ENCODE measurements around the gene RPTOR.

The RPTOR gene

GRCh38 chr17:80826346-80826954 lies 281.8 kb downstream of the RPTOR start:
- CTCF ChIA-PET: interaction anchor here (1.0 to 2.8 kb wide), 3 partner anchors 10 to 101 kb away, joined by 3 to 10 read pairs (median 3); no protein-coding TSS in a partner anchor
- POLR2A ChIA-PET: no interaction called here
- no peak for TF ChIP-seq CTCF (IDR thresholded peaks at IDR 0.05; ENCODE audit: insufficient read depth, low read length, missing control alignments)

GRCh38 chr17:80826955-80827645 lies 282.5 kb downstream of the RPTOR start:
- DNase-seq (ENCODE audit: low read depth, low spot score): peak; percentile 85
- CTCF ChIA-PET: interaction anchor here (1.0 to 2.8 kb wide), 4 partner anchors 8 to 400 kb away, joined by 3 to 10 read pairs (median 4); no protein-coding TSS in a partner anchor
- POLR2A ChIA-PET: no interaction called here
- TF ChIP-seq CTCF (IDR thresholded peaks at IDR 0.05; ENCODE audit: insufficient read depth, low read length, missing control alignments): no peak
- H3K4me3 ChIP-seq (ENCODE audit: low read depth, low read length): no peak overlapping the region

More at GRCh38 chr17:80826346-80826954, 281.8 kb downstream of the RPTOR start:
- no peak for DNase-seq (ENCODE audit: low read depth, low spot score)
- no peak overlapping the region for H3K4me3 ChIP-seq (ENCODE audit: low read depth, low read length)

DNA sequence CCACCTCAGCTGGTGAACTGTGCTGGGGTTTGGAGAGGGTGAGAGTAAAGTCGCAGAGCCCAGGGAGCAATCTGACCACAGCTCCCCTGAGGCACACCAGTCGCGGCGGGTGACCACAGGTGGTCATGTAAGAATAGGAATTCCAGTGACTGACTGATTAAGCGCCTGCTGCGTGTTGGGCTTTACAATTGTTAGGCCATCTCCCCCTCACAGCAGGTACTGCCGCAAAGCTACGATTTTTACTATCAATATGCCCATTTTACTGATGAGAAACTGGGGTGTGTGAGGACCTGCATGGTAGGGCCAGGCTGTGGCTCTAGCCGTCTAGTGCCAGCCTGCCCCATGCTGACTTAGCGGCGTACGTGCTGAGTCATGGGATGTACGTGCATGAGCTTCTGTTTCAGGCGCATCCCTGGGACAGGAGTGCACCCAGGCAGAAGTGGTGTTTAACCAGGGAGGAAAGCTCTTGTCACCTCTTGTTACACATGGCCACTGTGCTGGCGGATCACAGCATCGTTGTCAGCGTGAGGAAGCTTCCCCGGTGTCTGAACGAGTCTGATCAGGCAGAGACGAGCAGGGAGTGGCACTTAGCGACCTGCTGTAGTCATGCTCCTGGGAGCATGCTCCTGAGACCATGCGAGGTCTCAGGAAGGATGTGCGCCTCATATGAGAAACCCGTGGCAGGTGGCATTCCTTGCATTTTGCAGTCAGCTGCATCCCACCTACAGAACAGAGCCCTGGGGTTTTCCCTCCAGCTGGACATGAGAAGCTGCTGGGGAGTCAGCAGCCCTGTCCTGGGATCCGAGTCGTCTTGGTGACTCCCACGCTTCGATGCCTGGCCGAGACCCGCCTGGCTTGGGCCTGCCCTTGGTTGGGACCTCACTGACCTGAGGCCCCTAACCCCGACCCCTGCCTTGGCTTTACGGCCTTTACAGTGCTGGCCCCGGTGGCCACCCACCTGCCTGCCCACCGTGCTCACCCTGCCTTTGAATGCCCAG lies 283.3 kb downstream of the RPTOR start:
- POLR2A ChIA-PET: no interaction called here

DNA sequence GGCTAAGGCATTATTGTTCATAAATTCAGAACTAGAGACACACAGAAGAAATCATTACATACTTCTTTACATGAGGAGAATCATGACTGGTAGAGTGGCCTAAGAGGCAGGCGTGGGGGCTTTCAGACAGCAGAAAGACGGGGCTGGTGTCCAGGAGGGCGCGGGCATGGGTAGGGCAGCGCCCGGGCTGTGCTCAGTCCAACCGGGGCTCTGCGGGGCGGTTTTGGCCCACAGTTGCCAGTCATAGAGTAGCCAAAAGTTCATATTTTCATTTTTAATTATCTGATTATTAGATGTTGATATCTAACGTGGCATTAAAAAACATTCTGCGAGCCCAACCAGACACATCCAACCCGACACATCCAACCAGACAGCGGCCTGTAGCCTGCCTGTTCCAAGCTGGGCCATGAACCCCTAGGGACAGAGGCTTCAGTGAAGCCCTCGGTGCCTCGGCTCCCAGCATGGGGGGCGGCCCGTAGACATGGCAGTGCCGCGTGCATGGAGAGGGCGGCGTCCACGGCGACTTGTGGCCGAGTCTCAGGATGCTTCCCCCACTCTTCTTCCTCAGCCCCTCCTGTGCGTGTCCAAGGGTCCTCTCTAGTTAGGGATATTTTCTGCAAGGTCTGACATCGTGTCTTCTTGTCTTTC lies 284.7 kb downstream of the RPTOR start:
- DNase-seq (ENCODE audit: low read depth, low spot score): no peak
- TF ChIP-seq CTCF (IDR thresholded peaks at IDR 0.05; ENCODE audit: insufficient read depth, low read length, missing control alignments): no peak
- no peak overlapping the region for H3K4me3 ChIP-seq (ENCODE audit: low read depth, low read length)
- CTCF ChIA-PET: interaction anchor here (0.7 kb wide), 1 partner anchor 15 kb away, joined by 3 read pairs; no protein-coding TSS in a partner anchor
- POLR2A ChIA-PET: no interaction called here

More for the DNA sequence above, 283.3 kb downstream of the RPTOR start:
- CTCF ChIA-PET: interaction anchor here (0.6 to 2.8 kb wide), 5 partner anchors 9 to 401 kb away, joined by 3 to 10 read pairs (median 3); no protein-coding TSS in a partner anchor
- no peak for TF ChIP-seq CTCF (IDR thresholded peaks at IDR 0.05; ENCODE audit: insufficient read depth, low read length, missing control alignments)
- DNase-seq (ENCODE audit: low read depth, low spot score): no peak
- no peak overlapping the region for H3K4me3 ChIP-seq (ENCODE audit: low read depth, low read length)

GRCh38 chr17:80830020-80830780 lies 285.6 kb downstream of the RPTOR start:
- CTCF ChIA-PET: interaction anchor here (0.7 kb wide), 1 partner anchor 16 kb away, joined by 3 read pairs; no protein-coding TSS in a partner anchor
- DNase-seq (ENCODE audit: low read depth, low spot score): no peak
- H3K4me3 ChIP-seq (ENCODE audit: low read depth, low read length): no peak overlapping the region
- POLR2A ChIA-PET: no interaction called here
- TF ChIP-seq CTCF (IDR thresholded peaks at IDR 0.05; ENCODE audit: insufficient read depth, low read length, missing control alignments): no peak
